GM23338 (cell line): Measurements from ENCODE around the gene APOC1. TPM values are rescaled to one million over a fixed set of nuclear protein-coding genes. Genes with fewer than 3 reads are reported as not detected.

Experiments
- ATAC-seq: fragments of 200-7000 bp; cut with Tn5 transposase; 3 replicates; pipeline ENCODE4 v1.9.1; 2020
- DNase-seq: peaks from one replicate; pipeline ENCODE4 v3.0.0-alpha.2; 2015; ENCODE audit warnings: low spot score
- H2AFZ ChIP-seq: fragments of 200-600 bp; sonication (generic); 2 replicates; pipeline ENCODE4 v1.8.0; 2016; ENCODE audit warnings: antibody characterized with exemption, mild to moderate bottlenecking, moderate library complexity
- H3F3A ChIP-seq: fragments of 200-600 bp; sonication (generic); replicated peaks from 2 replicates; pipeline ENCODE4 v1.8.0; 2017; ENCODE audit warnings: antibody characterized with exemption, mixed run types, low read depth
- H3K27ac ChIP-seq: fragments of 200-600 bp; sonication (generic); 2 replicates; pipeline ENCODE4 v1.6.1; 2016; ENCODE audit warnings: low read depth
- H3K27me3 ChIP-seq: fragments of 200-600 bp; sonication (generic); 2 replicates; pipeline ENCODE4 v1.8.0; 2016; ENCODE audit warnings: mild to moderate bottlenecking, mixed run types, moderate library complexity; ENCODE audit not compliant: insufficient read depth
- H3K36me3 ChIP-seq: fragments of 200-600 bp; sonication (generic); 2 replicates; pipeline ENCODE4 v1.8.0; 2016; ENCODE audit warnings: mild to moderate bottlenecking; ENCODE audit not compliant: insufficient read depth
- H3K4me1 ChIP-seq: fragments of 200-600 bp; sonication (generic); 2 replicates; pipeline ENCODE4 v1.8.0; 2016; ENCODE audit warnings: mild to moderate bottlenecking, moderate library complexity; ENCODE audit not compliant: insufficient read depth
- H3K4me2 ChIP-seq: fragments of 200-600 bp; sonication (generic); 2 replicates; pipeline ENCODE4 v1.7.1; 2017; ENCODE audit warnings: mixed run types
- H3K4me3 ChIP-seq: fragments of 200-600 bp; sonication (generic); 2 replicates; pipeline ENCODE4 v1.6.1; 2016; ENCODE audit warnings: mixed run types
- H3K79me2 ChIP-seq: fragments of 200-600 bp; sonication (generic); replicated peaks from 2 replicates; pipeline ENCODE4 v1.8.0; 2017; ENCODE audit warnings: mild to moderate bottlenecking; ENCODE audit not compliant: insufficient read depth
- H3K9me2 ChIP-seq: fragments of 200-600 bp; sonication (generic); 2 replicates; pipeline ENCODE4 v1.8.0; 2017; ENCODE audit not compliant: insufficient read depth
- H4K20me1 ChIP-seq: fragments of 200-600 bp; sonication (generic); replicated peaks from 2 replicates; pipeline ENCODE4 v1.8.0; 2017; ENCODE audit warnings: mild to moderate bottlenecking; ENCODE audit not compliant: insufficient read depth
- H3K27ac Mint-ChIP-seq: 2 replicates; pipeline ENCODE4 v1.8.0; 2020; ENCODE audit warnings: inconsistent platforms, mild to moderate bottlenecking, moderate library complexity, mixed read lengths
- H3K27me3 Mint-ChIP-seq: 3 replicates; pipeline ENCODE4 v1.8.0; 2022; ENCODE audit warnings: low read depth, mild to moderate bottlenecking, moderate library complexity, mixed read lengths, inconsistent platforms; ENCODE audit not compliant: insufficient read depth, poor library complexity
- H3K36me3 Mint-ChIP-seq: 3 replicates; pipeline ENCODE4 v1.8.0; 2021; ENCODE audit warnings: low read depth, mild to moderate bottlenecking, inconsistent platforms, moderate library complexity, mixed read lengths
- H3K4me1 Mint-ChIP-seq: 3 replicates; pipeline ENCODE4 v1.8.0; 2020; ENCODE audit warnings: mild to moderate bottlenecking, inconsistent platforms, mixed read lengths
- H3K4me3 Mint-ChIP-seq: 3 replicates; pipeline ENCODE4 v1.8.0; 2021; ENCODE audit warnings: moderate library complexity, mild to moderate bottlenecking, inconsistent platforms, mixed read lengths
- H3K9me3 Mint-ChIP-seq: 3 replicates; pipeline ENCODE4 v1.8.0; 2020; ENCODE audit warnings: moderate library complexity, mild to moderate bottlenecking, inconsistent platforms, mixed read lengths
- ETS1 ChIP-seq: IDR thresholded peaks from 2 replicates; pipeline ENCODE4 v1.6.1; 2016; ENCODE audit warnings: antibody characterized with exemption
- JUNB ChIP-seq: IDR thresholded peaks from one replicate; pipeline ENCODE4 v1.6.1; 2016; ENCODE audit warnings: antibody characterized with exemption; ENCODE audit not compliant: unreplicated experiment
- REST ChIP-seq: IDR thresholded peaks from one replicate; pipeline ENCODE4 v1.6.1; 2018; ENCODE audit warnings: antibody characterized with exemption; ENCODE audit not compliant: unreplicated experiment
- STAT1 ChIP-seq: IDR thresholded peaks from one replicate; pipeline ENCODE4 v1.6.1; 2016; ENCODE audit warnings: antibody characterized with exemption; ENCODE audit not compliant: unreplicated experiment
- ZNF331 ChIP-seq: fragments of 250-450 bp; sonication (Bioruptor Pico); IDR thresholded peaks from 2 replicates; pipeline ENCODE4 v1.5.0; 2020; ENCODE audit warnings: low read depth, mild to moderate bottlenecking, moderate library complexity
- ZNF462 ChIP-seq: fragments of 250-450 bp; sonication (Bioruptor Pico); IDR thresholded peaks from 2 replicates; pipeline ENCODE4 v1.5.0; 2020; ENCODE audit warnings: mild to moderate bottlenecking, moderate library complexity
- polyA plus RNA-seq: library from polyadenylated mRNA; unstranded; fragments of >200 nt; fragmentation: Nextera tagmentation; extraction: Ambion mirVana; gene quantifications from 2 replicates; pipeline ENCODE4 v1.2.1, GENCODE V29; 2016
- total RNA-seq: library from RNA; depleted of rRNA; stranded (reverse); fragments of >200 nt; shearing (Covaris generic); gene quantifications from 2 replicates; pipeline ENCODE4 v1.2.3, GENCODE V29; 2014

Gene APOC1
- total and polyA plus RNA-seq, 2 experiments from 2014 or later = 26.8 to 221 TPM

GRCh38 chr19:44947041-44947581 is 32.7 kb downstream of the APOC1 start:
- no peak for ATAC-seq
- H4K20me1 ChIP-seq = no peaks in the 10 kb centered on the region
- H3K4me3 Mint-ChIP-seq = no peak overlapping the region
- no peaks in the 10 kb centered on the region for H3K79me2 ChIP-seq
- H3K36me3 Mint-ChIP-seq = no peaks in the 10 kb centered on the region; the same call in 2 of the 3 replicates
- no peak overlapping the region for H3K27ac ChIP-seq
- H3K9me2 ChIP-seq = no peaks in the 10 kb centered on the region
- H3K4me3 ChIP-seq = no peak overlapping the region
- TF ChIP-seq JUNB (no peak), REST (no peak), ZNF331 (CRISPR knock-in tag) (no peak)
- 0 out of 3 replicates have a peak, but pooled peaks cover 2% of the 10 kb centered on the region for H3K4me1 Mint-ChIP-seq
- peaks cover 4% of the 10 kb centered on the region; the same call in 1 of the 2 replicates for H3F3A ChIP-seq
- no peak overlapping the region for H3K4me2 ChIP-seq
- no peak for DNase-seq
- no peaks in the 10 kb centered on the region for H3K27me3 ChIP-seq
- no peaks in the 10 kb centered on the region; the same call in 2 of the 3 replicates for H3K9me3 Mint-ChIP-seq
- H3K36me3 ChIP-seq = no peaks in the 10 kb centered on the region
- no peak overlapping the region for H3K27ac Mint-ChIP-seq
- H2AFZ ChIP-seq = no peak overlapping the region
- H3K27me3 Mint-ChIP-seq = peaks cover 9% of the 10 kb centered on the region
- H3K4me1 ChIP-seq = no peaks in the 10 kb centered on the region

DNA sequence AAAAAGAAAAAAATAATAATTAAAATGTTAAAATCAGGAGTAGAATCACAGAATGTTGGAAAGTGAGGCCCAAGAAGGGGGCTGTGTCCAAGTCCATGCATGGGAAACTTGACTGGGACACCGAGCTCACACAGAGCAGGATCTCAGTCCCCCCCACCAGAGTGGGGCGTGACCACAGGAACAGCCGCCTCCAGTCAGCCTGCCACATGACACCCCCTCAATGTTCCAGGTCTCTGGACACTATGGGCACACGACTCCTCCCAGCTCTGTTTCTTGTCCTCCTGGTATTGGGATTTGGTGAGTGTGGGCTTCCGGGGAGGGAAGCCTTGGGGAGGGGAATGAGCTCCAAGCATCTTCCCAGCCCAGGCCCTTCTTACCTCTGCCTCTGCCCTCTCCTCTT is 33.8 kb downstream of the APOC1 start:
- peaks cover 5% of the 10 kb centered on the region; the same call in 1 of the 2 replicates for H3F3A ChIP-seq
- no peak overlapping the region for H3K4me3 ChIP-seq
- Mint-ChIP-seq H3K4me3 (no peak overlapping the region), H3K36me3 (no peaks in the 10 kb centered on the region; the same call in 2 of the 3 replicates), H3K9me3 (no peaks in the 10 kb centered on the region; the same call in 2 of the 3 replicates), H3K4me1 (0 out of 3 replicates have a peak, but pooled peaks cover 2% of the 10 kb centered on the region), H3K27ac (no peak overlapping the region), H3K27me3 (peaks cover 9% of the 10 kb centered on the region)
- H3K36me3 ChIP-seq = no peaks in the 10 kb centered on the region
- H3K9me2 ChIP-seq = no peaks in the 10 kb centered on the region
- no peak overlapping the region for H2AFZ ChIP-seq
- DNase-seq = no peak
- H3K4me2 ChIP-seq = no peak overlapping the region
- H3K79me2 ChIP-seq = no peaks in the 10 kb centered on the region
- no peaks in the 10 kb centered on the region for H4K20me1 ChIP-seq
- ATAC-seq = no peak
- no peaks in the 10 kb centered on the region for H3K4me1 ChIP-seq
- H3K27ac ChIP-seq = no peak overlapping the region
- H3K27me3 ChIP-seq = no peaks in the 10 kb centered on the region
- TF ChIP-seq ZNF462 (CRISPR knock-in tag) = no peak
- TF ChIP-seq REST = no peak
- TF ChIP-seq STAT1 = no peak
- TF ChIP-seq JUNB = no peak
- no peak for TF ChIP-seq ETS1
